AG10803 (cell line): ENCODE results near the gene DUOX1.

Source experiments
- DNase-seq: peaks from one replicate; pipeline ENCODE4 v3.0.0; 2010; ENCODE audit warnings: low read depth
- H3K4me3 ChIP-seq: 2 replicates; pipeline ENCODE4 v1.5.1; 2011; ENCODE audit warnings: mild to moderate bottlenecking, low read length, control low read depth
- CTCF ChIP-seq: conservative IDR thresholded peaks from 2 replicates; pipeline ENCODE4 v1.5.1; 2011; ENCODE audit warnings: mild to moderate bottlenecking, low read length, control low read depth, inconsistent platforms

Gene DUOX1

GRCh38 chr15:45106002-45106790 is 23.6 kb upstream of the DUOX1 start:
- TF ChIP-seq CTCF = no peak
- no peak for DNase-seq
- H3K4me3 ChIP-seq = no peak overlapping the region

DNA sequence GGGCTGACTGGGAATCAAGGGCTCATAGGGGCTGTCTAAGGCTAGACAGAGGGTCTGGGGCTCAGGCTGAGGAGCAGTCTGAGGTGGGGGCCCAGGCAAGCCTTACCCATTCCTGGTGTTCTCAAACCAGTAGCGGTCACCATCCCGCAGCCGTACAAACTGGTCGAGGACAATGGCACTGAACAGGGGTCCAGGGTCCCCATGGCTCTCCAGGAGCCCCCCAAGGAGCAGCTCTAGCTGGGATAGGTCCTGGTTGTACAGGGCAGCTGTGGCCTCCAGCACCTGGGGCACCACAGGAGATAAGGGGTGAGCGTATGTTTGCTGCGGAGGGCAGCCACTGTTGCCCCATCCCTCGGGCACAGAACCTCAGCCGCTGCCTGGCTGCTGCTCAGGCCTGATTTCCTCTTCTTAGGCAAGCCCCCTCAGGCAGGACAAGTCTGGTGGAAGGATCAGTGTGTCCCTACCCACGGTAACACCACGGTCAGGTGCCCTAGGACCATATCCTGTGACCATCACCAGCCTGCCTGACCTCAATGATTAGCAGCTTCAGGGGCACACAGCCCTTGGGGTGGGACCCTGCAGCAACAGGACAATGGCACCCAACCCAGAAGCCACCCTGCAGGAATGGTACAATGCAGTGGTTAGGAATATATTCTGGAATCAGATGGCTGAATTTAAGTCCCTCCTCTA is 21.7 kb upstream of the DUOX1 start:
- no peak for DNase-seq
- H3K4me3 ChIP-seq = no peak overlapping the region
- TF ChIP-seq CTCF = no peak

GRCh38 chr15:45110256-45110820 is 19.5 kb upstream of the DUOX1 start:
- TF ChIP-seq CTCF = peak; percentile 11; the same call in 1 of the 2 replicates
- no peak for DNase-seq
- H3K4me3 ChIP-seq = no peak overlapping the region

DNA sequence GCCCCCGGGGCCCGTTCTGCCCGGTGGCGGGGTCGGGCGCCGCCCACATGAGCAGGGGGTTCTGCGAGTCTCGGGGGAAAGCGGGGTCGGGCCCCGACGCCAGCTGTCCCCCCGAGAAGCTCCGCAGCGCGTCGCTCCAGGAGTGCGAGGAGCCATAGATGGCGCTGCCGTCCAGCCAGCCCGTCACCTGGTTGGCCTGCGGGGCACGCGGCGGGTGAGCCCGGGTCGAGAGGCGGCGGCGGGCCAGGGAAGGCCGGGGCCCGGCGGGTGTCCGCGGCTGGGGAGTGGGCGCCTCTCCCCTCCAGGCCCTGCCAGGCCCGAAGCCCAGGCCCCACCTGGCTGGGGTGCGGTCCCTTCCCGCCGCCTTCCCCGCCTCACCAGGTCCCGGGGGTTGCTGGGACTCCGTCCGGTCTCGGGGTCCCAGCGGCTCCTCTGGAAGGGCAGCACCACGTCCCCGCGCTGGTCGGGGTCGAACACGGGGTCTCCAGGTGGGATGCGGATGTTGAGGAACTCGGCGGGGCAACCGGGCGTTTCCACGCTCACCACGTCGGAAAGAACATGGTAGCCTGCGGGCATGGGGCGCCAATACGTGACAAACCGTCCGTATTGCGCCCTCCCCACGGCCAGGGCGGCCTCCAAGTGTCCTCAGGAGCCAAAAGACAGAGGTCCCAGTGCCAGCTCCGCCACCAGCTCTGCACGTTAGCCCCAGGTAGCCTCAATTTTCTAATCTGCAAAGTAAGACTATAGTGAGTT is 18.2 kb upstream of the DUOX1 start:
- H3K4me3 ChIP-seq = no peak overlapping the region
- no peak for DNase-seq
- no peak for TF ChIP-seq CTCF

- no peak overlapping the region for H3K4me3 ChIP-seq
These were observed 17.6 kb upstream of the DUOX1 start for GRCh38 chr15:45112143-45112590.

More at GRCh38 chr15:45112143-45112590, 17.6 kb upstream of the DUOX1 start:
- no peak for DNase-seq
- TF ChIP-seq CTCF = no peak
